Tibial nerve (tissue), 4 donors: ENCODE measurements around the gene SOX2.

Experiments used
- CTCF ChIP-seq, 5 experiments: fragments of 200-600 bp in 3 of 5; fragments of 450-650 bp in 2 of 5; sonication (generic) in 3 of 5; IDR thresholded peaks; one replicate each; pipeline ENCODE4 v1.5.1; 2016 to 2019; ENCODE audit warnings: antibody characterized with exemption in 5 of 5, mild to moderate bottlenecking in 3 of 5, moderate library complexity in 2 of 5
- EP300 ChIP-seq, 2 donors: sonication (generic); formaldehyde crosslinking; IDR thresholded peaks; one replicate each; pipeline ENCODE4 v1.6.1; 2017; ENCODE audit warnings: antibody characterized with exemption in 2 of 2, mild to moderate bottlenecking in 1 of 2

GRCh38 chr3:181761906-181762305 is 50.2 kb downstream of the SOX2 start:
- TF ChIP-seq EP300 (IDR thresholded peaks at IDR 0.05) (no peak), CTCF (IDR thresholded peaks at IDR 0.05) (no peak)
